A673 (cell line): ENCODE measurements around the gene SNX33.
"Not testable (repeated sequence)": the region's sequence is repeated elsewhere in the genome, so short reads cannot be mapped to it uniquely, and the experiment has no call there.

ENCODE experiments used
- EZH2 ChIP-seq: fragments of 200-600 bp; sonication (generic); IDR thresholded peaks from 2 replicates; pipeline ENCODE4 v1.6.1; 2017; ENCODE audit warnings: borderline replicate concordance, low read depth, mild to moderate bottlenecking, mixed read lengths, antibody characterized with exemption, low read length; ENCODE audit not compliant: poor library complexity, severe bottlenecking
- TF ChIP-seq, protein P1 (sequence below): fragments of 300-800, 200-600 bp; sonication (generic); conservative IDR thresholded peaks from 2 replicates; pipeline ENCODE4 v1.5.1; 2017; ENCODE audit warnings: low read depth, mild to moderate bottlenecking, antibody characterized with exemption, low read length, moderate library complexity, mixed read lengths

DNA sequence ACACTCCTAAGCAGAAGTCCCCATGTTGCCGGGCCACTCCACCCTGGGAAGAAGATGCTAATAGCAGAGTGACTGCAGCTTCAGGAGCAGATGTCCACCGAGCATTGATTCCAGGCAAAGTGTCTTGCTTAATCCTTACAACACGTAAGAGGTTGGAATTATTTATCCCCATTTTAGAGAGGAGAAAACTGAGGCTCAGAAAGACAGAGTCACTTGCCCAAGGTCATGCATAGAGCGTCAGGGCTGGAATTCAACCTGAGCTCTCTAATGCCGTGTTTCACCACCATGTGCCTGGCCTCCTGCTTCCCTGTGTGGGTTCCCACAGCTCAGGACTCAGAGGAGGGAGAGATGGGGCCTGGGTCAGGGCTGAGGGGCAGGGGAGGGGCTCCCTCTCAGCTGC, 57.7 kb downstream of the SNX33 start:
- TF ChIP-seq, protein P1, sequence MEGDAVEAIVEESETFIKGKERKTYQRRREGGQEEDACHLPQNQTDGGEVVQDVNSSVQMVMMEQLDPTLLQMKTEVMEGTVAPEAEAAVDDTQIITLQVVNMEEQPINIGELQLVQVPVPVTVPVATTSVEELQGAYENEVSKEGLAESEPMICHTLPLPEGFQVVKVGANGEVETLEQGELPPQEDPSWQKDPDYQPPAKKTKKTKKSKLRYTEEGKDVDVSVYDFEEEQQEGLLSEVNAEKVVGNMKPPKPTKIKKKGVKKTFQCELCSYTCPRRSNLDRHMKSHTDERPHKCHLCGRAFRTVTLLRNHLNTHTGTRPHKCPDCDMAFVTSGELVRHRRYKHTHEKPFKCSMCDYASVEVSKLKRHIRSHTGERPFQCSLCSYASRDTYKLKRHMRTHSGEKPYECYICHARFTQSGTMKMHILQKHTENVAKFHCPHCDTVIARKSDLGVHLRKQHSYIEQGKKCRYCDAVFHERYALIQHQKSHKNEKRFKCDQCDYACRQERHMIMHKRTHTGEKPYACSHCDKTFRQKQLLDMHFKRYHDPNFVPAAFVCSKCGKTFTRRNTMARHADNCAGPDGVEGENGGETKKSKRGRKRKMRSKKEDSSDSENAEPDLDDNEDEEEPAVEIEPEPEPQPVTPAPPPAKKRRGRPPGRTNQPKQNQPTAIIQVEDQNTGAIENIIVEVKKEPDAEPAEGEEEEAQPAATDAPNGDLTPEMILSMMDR = not testable (repeated sequence)
- not testable (repeated sequence) for TF ChIP-seq EZH2
